HuH-7 (cell line): ENCODE data around the gene SAXO1.
"Not testable (repeated sequence)": the region's sequence is repeated elsewhere in the genome, so short reads cannot be mapped to it uniquely, and the experiment has no call there.

Source experiments
- DNase-seq: peaks from one replicate; pipeline ENCODE4 v3.0.0; 2011; ENCODE audit warnings: low spot score

The SAXO1 gene

GRCh38 chr9:19033015-19033414 lies at the start of gene SAXO1:
SAXO1 (minus strand) TSS chr9:19033209; CDS start chr9:19032908, 301 bp downstream.
- DNase-seq: no peak

GRCh38 chr9:19074836-19075235 lies 41.8 kb upstream of the SAXO1 start:
- no peak for DNase-seq

GRCh38 chr9:19074229-19074628 lies 41.2 kb upstream of the SAXO1 start:
- no peak for DNase-seq

- no peak for DNase-seq
These were observed 24.0 kb upstream of the SAXO1 start for GRCh38 chr9:19057033-19057432.

GRCh38 chr9:19050637-19051591 lies 17.9 kb upstream of the SAXO1 start:
- no peak for DNase-seq

GRCh38 chr9:19049917-19050636 lies 17.1 kb upstream of the SAXO1 start:
- no peak for DNase-seq

- DNase-seq: peak; percentile 83
These were observed 16.2 kb upstream of the SAXO1 start, which contains the start of gene RRAGA for GRCh38 chr9:19048966-19049916. RRAGA (plus strand) TSS chr9:19049427; CDS start chr9:19049660, 233 bp downstream.

GRCh38 chr9:19036611-19037010 lies 3.6 kb upstream of the SAXO1 start:
- DNase-seq: no peak

- DNase-seq: no peak
These were observed 603 bp downstream of the SAXO1 start for GRCh38 chr9:19032406-19032805.

- no peak for DNase-seq
These were observed 2.1 kb downstream of the SAXO1 start for GRCh38 chr9:19030899-19031298.

- peak; percentile 77 for DNase-seq
These were observed 4.1 kb downstream of the SAXO1 start for GRCh38 chr9:19028835-19029451.

GRCh38 chr9:19027825-19028224 lies 5.2 kb downstream of the SAXO1 start:
- DNase-seq: no peak

GRCh38 chr9:19026375-19026774 lies 6.6 kb downstream of the SAXO1 start:
- DNase-seq: no peak

- DNase-seq: no peak
These were observed 9.9 kb downstream of the SAXO1 start for GRCh38 chr9:19023078-19023477.

- no peak for DNase-seq
These were observed 10.8 kb downstream of the SAXO1 start for GRCh38 chr9:19022206-19022605.

- DNase-seq: not testable (repeated sequence)
These were observed 11.4 kb downstream of the SAXO1 start for GRCh38 chr9:19021649-19022048.

GRCh38 chr9:19020886-19021455 lies 12.0 kb downstream of the SAXO1 start:
- no peak for DNase-seq

- DNase-seq: no peak
These were observed 14.8 kb downstream of the SAXO1 start for GRCh38 chr9:19018201-19018600.

- no peak for DNase-seq
These were observed 23.5 kb downstream of the SAXO1 start for GRCh38 chr9:19009391-19009965.

GRCh38 chr9:19000133-19000532 lies 32.9 kb downstream of the SAXO1 start:
- no peak for DNase-seq
